HepG2 (cell line): Measurements from ENCODE around the gene QSER1. TPM values are rescaled to one million over a fixed set of nuclear protein-coding genes. Genes with fewer than 3 reads are reported as not detected.

Experiments used
- ATAC-seq: fragments of 200-7000 bp; cut with Tn5 transposase; 3 replicates; pipeline ENCODE4 v1.9.1; 2020; ENCODE audit warnings: mild to moderate bottlenecking, moderate library complexity
- BruUV-seq: library from RNA; stranded (reverse); fragments of 400-500 nt; replicated peaks from 2 replicates; lab custom pipeline; 2021; lab: Mats Ljungman, UMichigan
- CTCF ChIA-PET: fragments of 300-600 bp; formaldehyde crosslinking; extraction: SDS; loops from one replicate; lab custom pipeline; 2021; ENCODE audit warnings: low total read pairs, inconsistent platforms, low intra/inter-chr PET ratio; lab: Yijun Ruan, JAX
- POLR2A ChIA-PET: fragments of 350-600 bp; sonication (Branson Sonifier 250); formaldehyde crosslinking; loops from one replicate; lab custom pipeline; 2020; ENCODE audit warnings: antibody characterized with exemption, inconsistent platforms; lab: Yijun Ruan, JAX
- DNase-seq: peaks from one replicate; pipeline ENCODE4 v3.0.0-alpha.2; 2015; ENCODE audit warnings: low spot score
- FAIRE-seq: peaks from 3 replicates; lab custom pipeline; 2011; peaks lifted over from hg19 to GRCh38; lab: Jason Lieb, UNC
- H2AFZ ChIP-seq: one replicate; pipeline ENCODE4 v1.6.1; 2011; ENCODE audit warnings: low read length, inconsistent platforms
- H3K27ac ChIP-seq: fragments of 300-600 bp; 3 replicates; pipeline ENCODE4 v1.8.0; 2011; ENCODE audit warnings: mixed run types, mild to moderate bottlenecking, mixed read lengths, low read length, inconsistent platforms; ENCODE audit not compliant: insufficient read depth; ENCODE audit errors: extremely low read length
- H3K27me3 ChIP-seq, 2 experiments: fragments of 200-600 bp in 1 of 2; 2 replicates in 1 of 2; 3 replicates in 1 of 2; pipeline versions ENCODE4 v1.6.0 to v1.8.0; 2011; ENCODE audit warnings: low read length in 2 of 2, mild to moderate bottlenecking in 2 of 2, moderate library complexity in 2 of 2, inconsistent platforms in 1 of 2; ENCODE audit not compliant: insufficient read depth in 2 of 2, control insufficient read depth in 1 of 2
- H3K36me3 ChIP-seq, 2 experiments: fragments of 200-600 bp in 1 of 2; replicated peaks in 1 of 2; 2 replicates in 1 of 2; 3 replicates in 1 of 2; pipeline versions ENCODE4 v1.5.1 to v1.8.0; 2011; ENCODE audit warnings: low read length in 2 of 2, inconsistent platforms in 1 of 2; ENCODE audit not compliant: insufficient read depth in 2 of 2, control insufficient read depth in 1 of 2
- H3K4me1 ChIP-seq: 2 replicates; pipeline ENCODE4 v1.5.1; 2012; ENCODE audit warnings: low read length, inconsistent platforms; ENCODE audit not compliant: insufficient read depth
- H3K4me2 ChIP-seq: 2 replicates; pipeline ENCODE4 v1.6.0; 2011; ENCODE audit warnings: low read depth, low read length, inconsistent platforms
- H3K4me3 ChIP-seq, 3 experiments: fragments of 200-600 bp in 1 of 3; sonication (generic), shearing (Covaris generic) in 1 of 3; replicated peaks in 1 of 3; 2 replicates each; pipeline ENCODE4 v1.5.1; 2011 to 2016; ENCODE audit warnings: low read length in 3 of 3, inconsistent platforms in 2 of 3, low read depth in 2 of 3, mild to moderate bottlenecking in 2 of 3, control low read depth in 1 of 3, mixed read lengths in 1 of 3; ENCODE audit not compliant: insufficient read depth in 1 of 3
- H3K79me2 ChIP-seq: one replicate; pipeline ENCODE4 v1.6.1; 2011; ENCODE audit warnings: low read length, inconsistent platforms; ENCODE audit not compliant: insufficient read depth
- H3K9ac ChIP-seq: 2 replicates; pipeline ENCODE4 v1.6.0; 2011; ENCODE audit warnings: mild to moderate bottlenecking, low read depth, low read length, inconsistent platforms; ENCODE audit not compliant: insufficient read depth
- H3K9me3 ChIP-seq: 2 replicates; pipeline ENCODE4 v1.5.1; 2012; ENCODE audit warnings: mild to moderate bottlenecking, low read length
- H4K20me1 ChIP-seq: 2 replicates; pipeline ENCODE4 v1.6.0; 2011; ENCODE audit warnings: inconsistent platforms, mild to moderate bottlenecking, low read length, moderate library complexity; ENCODE audit not compliant: insufficient read depth
- BRCA1 ChIP-seq: sonication (generic); formaldehyde crosslinking; IDR thresholded peaks from 2 replicates; pipeline ENCODE4 v1.4.0; 2020; ENCODE audit warnings: missing genetic modification reagents
- IKZF5 ChIP-seq: IDR thresholded peaks from 2 replicates; pipeline ENCODE4 v1.6.1; 2018; ENCODE audit warnings: missing genetic modification reagents, mild to moderate bottlenecking, missing compliant biosample characterization
- KDM5A ChIP-seq: fragments of 200-600 bp; sonication (generic); IDR thresholded peaks from 2 replicates; pipeline ENCODE4 v1.7.0; 2018; ENCODE audit warnings: antibody characterized with exemption, mild to moderate bottlenecking, low read length, borderline replicate concordance
- MTF1 ChIP-seq: sonication (generic); formaldehyde crosslinking; IDR thresholded peaks from 2 replicates; pipeline ENCODE4 v1.5.0; 2020; ENCODE audit warnings: missing genetic modification reagents
- NCOA2 ChIP-seq: sonication (generic); formaldehyde crosslinking; IDR thresholded peaks from 2 replicates; pipeline ENCODE4 v1.8.0; 2022; ENCODE audit warnings: inconsistent platforms
- NFKB2 ChIP-seq: sonication (generic); formaldehyde crosslinking; IDR thresholded peaks from 2 replicates; pipeline ENCODE4 v1.4.0; 2020; ENCODE audit warnings: missing genetic modification reagents, borderline replicate concordance
- SNAPC5 ChIP-seq: sonication (generic); formaldehyde crosslinking; IDR thresholded peaks from 2 replicates; pipeline ENCODE4 v1.8.1; 2023; ENCODE audit warnings: mild to moderate bottlenecking, missing genetic modification reagents, borderline replicate concordance
- ZNF33B ChIP-seq: sonication (generic); formaldehyde crosslinking; IDR thresholded peaks from 2 replicates; pipeline ENCODE4 v1.5.1; 2020; ENCODE audit warnings: mild to moderate bottlenecking, missing genetic modification reagents
- ZNF543 ChIP-seq: sonication (generic); formaldehyde crosslinking; IDR thresholded peaks from 2 replicates; pipeline ENCODE4 v1.4.0; 2020; ENCODE audit warnings: mild to moderate bottlenecking, missing genetic modification reagents
- WGBS: methylation state at CpG from one replicate; pipeline ENCODE4 v1.1.6; 2017; ENCODE audit warnings: low lambda C conversion rate; 5-methylcytosine and 5-hydroxymethylcytosine counted together
- in situ Hi-C: cut with HindIII; loops from 2 replicates; pipeline ENCODE4 v1.10.0; 2017; ENCODE audit warnings: low pct_unique_long_range_greater_than_20kb; ENCODE audit not compliant: extremely low pct_ligation_motif_present
- intact Hi-C: fragments of 100-400 bp; cut with micrococcal nuclease; formaldehyde crosslinking; loops from one replicate; pipeline ENCODE4 v1.10.0; 2022; ENCODE audit not compliant: unreplicated experiment
- polyA plus RNA-seq, 8 experiments: library from polyadenylated mRNA; depleted of rRNA in 3 of 8; stranded (reverse) in 7 of 8; unstranded in 1 of 8; fragments of >200 nt; fragmentation: Illumina TruSeq in 4 of 8; extraction: Trizol in 4 of 8; gene quantifications; 2 replicates each; pipeline versions ENCODE4 v1.2.1 to v1.2.3, GENCODE V29; 2011 to 2016; ENCODE audit warnings: low read depth in 4 of 8, missing spikeins in 1 of 8, mixed read lengths in 1 of 8; ENCODE audit not compliant: insufficient read depth in 1 of 8
- total RNA-seq, 5 experiments: library from RNA; depleted of rRNA; stranded (reverse); fragments of >200 nt; fragmentation: Illumina TruSeq; extraction: Trizol; gene quantifications; 2 replicates each; pipeline ENCODE4 v1.2.3, GENCODE V29; 2016; ENCODE audit warnings: low read depth in 1 of 5

QSER1 gene
- total and polyA plus RNA-seq, 2 of the 13 experiments (the other 11 are each of a cell fraction or from before 2014, with no cell fraction given): 8.9 to 17.3 TPM

- TF ChIP-seq ZNF33B (no peak), ZNF543 (CRISPR knock-in tag) (no peak)
- TF ChIP-seq, all 625 proteins: peak for 0
These were observed 49.1 kb upstream of the QSER1 start (continued) for GRCh38 chr11:32843544-32843943.

GRCh38 chr11:32847511-32847910 is 45.1 kb upstream of the QSER1 start:
- POLR2A ChIA-PET: no interaction called here
- FAIRE-seq (no peak), ATAC-seq (no peak), DNase-seq (no peak)
- no peaks in the 10 kb centered on the region for H4K20me1 ChIP-seq
- H3K4me2 ChIP-seq: no peak overlapping the region
- H3K9ac ChIP-seq: no peak overlapping the region
- H3K27me3 ChIP-seq: no peaks in the 10 kb centered on the region
- H3K4me3 ChIP-seq: no peak overlapping the region
- 49% methylated on average over 2 of the region's 2 CpGs for WGBS
- intact Hi-C loops (no loop called here), in situ Hi-C loops (no loop called here)
- no peak for TF ChIP-seq KDM5A
- TF ChIP-seq MTF1: no peak
- TF ChIP-seq SNAPC5 (CRISPR knock-in tag): no peak
- TF ChIP-seq NCOA2 (CRISPR knock-in tag): no peak
- TF ChIP-seq IKZF5: no peak
- no peak for TF ChIP-seq BRCA1 (CRISPR knock-in tag)
- no peak for TF ChIP-seq NFKB2
- no TSS peak for BruUV-seq
- CTCF ChIA-PET: no interaction called here
- no peak overlapping the region for H3K27ac ChIP-seq
- H3K79me2 ChIP-seq: no peaks in the 10 kb centered on the region
- H2AFZ ChIP-seq: no peak overlapping the region
- H3K4me1 ChIP-seq: no peaks in the 10 kb centered on the region
- no peaks in the 10 kb centered on the region for H3K36me3 ChIP-seq
- H3K9me3 ChIP-seq: no peaks in the 10 kb centered on the region
